Measurements from ENCODE around the gene FAM135A. TPM values are rescaled to one million over a fixed set of nuclear protein-coding genes. Genes with fewer than 3 reads are reported as not detected.
"Not testable (repeated sequence)": the region's sequence is repeated elsewhere in the genome, so short reads cannot be mapped to it uniquely, and the experiment has no call there.

FAM135A gene
- total and polyA plus RNA-seq, 4 donors = 2.7 to 15.6 (median 5.8) TPM

- no peak for TF ChIP-seq HNF4G (IDR thresholded peaks at IDR 0.05)
- no peak for TF ChIP-seq YY1 (IDR thresholded peaks at IDR 0.05)
- TF ChIP-seq NR2F2 (IDR thresholded peaks at IDR 0.05) = no peak
- no peak for TF ChIP-seq REST (IDR thresholded peaks at IDR 0.05)
- TF ChIP-seq RAD21 (IDR thresholded peaks at IDR 0.05) = no peak
- no peak for TF ChIP-seq JUND (IDR thresholded peaks at IDR 0.05)
- TF ChIP-seq GABPA (IDR thresholded peaks at IDR 0.05 in 1 of 2, conservative IDR thresholded peaks at IDR 0.05 in 1 of 2) = no peak
- no peak for TF ChIP-seq RXRA (IDR thresholded peaks at IDR 0.05)
- TF ChIP-seq MAX (IDR thresholded peaks at IDR 0.05) = no peak
- no peaks in the 10 kb centered on the region for H3K4me1 ChIP-seq (ENCODE audit: control insufficient read depth in 4 of 4, insufficient read depth in 4 of 4, low read length in 3 of 4)
- no peak for DNase-seq (ENCODE audit: low spot score)
Observed at GRCh38 chr6:70557998-70558397, 144.7 kb downstream of the FAM135A start.

GRCh38 chr6:70562401-70562800 lies 149.1 kb downstream of the FAM135A start:
- not testable (repeated sequence) for H3K4me3 ChIP-seq (ENCODE audit: low read depth in 1 of 3, low read length in 3 of 3)
- WGBS = 84% methylated on average over 2 of the region's 2 CpGs

More at GRCh38 chr6:70557998-70558397, 144.7 kb downstream of the FAM135A start:
- Histone ChIP-seq H3K27ac (ENCODE audit: low read depth in 1 of 2, low read length in 2 of 2) (no peak overlapping the region), H3K4me3 (ENCODE audit: low read depth in 1 of 3, low read length in 3 of 3) (no peak overlapping the region), H3K27me3 (ENCODE audit: control insufficient read depth in 4 of 4, insufficient read depth in 4 of 4, low read length in 3 of 4) (no peaks in the 10 kb centered on the region), H3K9ac (ENCODE audit: low read depth in 1 of 2, low read length in 2 of 2) (no peak overlapping the region), H3K9me3 (ENCODE audit: control insufficient read depth in 4 of 4, low read length in 3 of 4) (no peaks in the 10 kb centered on the region), H3K36me3 (ENCODE audit: control insufficient read depth in 4 of 4, insufficient read depth in 3 of 4, low read depth in 1 of 4, low read length in 3 of 4) (no peaks in the 10 kb centered on the region)
- WGBS = 96% methylated on average over 1 of the region's 1 CpG

GRCh38 chr6:70563530-70563929 lies 150.2 kb downstream of the FAM135A start:
- no peak for TF ChIP-seq RAD21 (IDR thresholded peaks at IDR 0.05)
- no peak for TF ChIP-seq REST (IDR thresholded peaks at IDR 0.05)
- TF ChIP-seq EGR1 (IDR thresholded peaks at IDR 0.05; ENCODE audit: low read depth in 2 of 2) = no peak
- DNase-seq (ENCODE audit: low spot score) = no peak
- Histone ChIP-seq H3K4me1 (ENCODE audit: control insufficient read depth in 4 of 4, insufficient read depth in 4 of 4, low read length in 3 of 4) (peaks cover 0 to 7% (median 1%) of the 10 kb centered on the region in 4 donors), H3K9me3 (ENCODE audit: control insufficient read depth in 4 of 4, low read length in 3 of 4) (no peaks in the 10 kb centered on the region), H3K4me3 (ENCODE audit: low read depth in 1 of 3, low read length in 3 of 3) (no peak overlapping the region), H3K27ac (ENCODE audit: low read depth in 1 of 2, low read length in 2 of 2) (no peak overlapping the region), H3K9ac (ENCODE audit: low read depth in 1 of 2, low read length in 2 of 2) (no peak overlapping the region), H3K27me3 (ENCODE audit: control insufficient read depth in 4 of 4, insufficient read depth in 4 of 4, low read length in 3 of 4) (no peaks in the 10 kb centered on the region), H3K36me3 (ENCODE audit: control insufficient read depth in 4 of 4, insufficient read depth in 3 of 4, low read depth in 1 of 4, low read length in 3 of 4) (no peaks in the 10 kb centered on the region)
- 68% methylated on average over 6 of the region's 6 CpGs for WGBS

More at GRCh38 chr6:70562401-70562800, 149.1 kb downstream of the FAM135A start:
- not testable (repeated sequence) for H3K27me3 ChIP-seq (ENCODE audit: control insufficient read depth in 4 of 4, insufficient read depth in 4 of 4, low read length in 3 of 4); H3K9ac ChIP-seq (ENCODE audit: low read depth in 1 of 2, low read length in 2 of 2); H3K27ac ChIP-seq (ENCODE audit: low read depth in 1 of 2, low read length in 2 of 2); H3K4me1 ChIP-seq (ENCODE audit: control insufficient read depth in 4 of 4, insufficient read depth in 4 of 4, low read length in 3 of 4); H3K9me3 ChIP-seq (ENCODE audit: control insufficient read depth in 4 of 4, low read length in 3 of 4); H3K36me3 ChIP-seq (ENCODE audit: control insufficient read depth in 4 of 4, insufficient read depth in 3 of 4, low read depth in 1 of 4, low read length in 3 of 4); DNase-seq (ENCODE audit: low spot score)

Measured in liver (tissue), 9 donors.